ENCODE measurements around the gene ANXA11. TPM values are rescaled to one million over a fixed set of nuclear protein-coding genes. Genes with fewer than 3 reads are reported as not detected.

The ANXA11 gene
- total RNA-seq, 2 donors from 2014 or later: 130 to 198 TPM

GRCh38 chr10:80164596-80164995, 40.7 kb downstream of the ANXA11 start:
- DNase-seq (ENCODE audit: low spot score) (no peak), ATAC-seq (ENCODE audit: insufficient number of reproducible peaks, low FRiP score, low read depth) (no peak)
- no peaks in the 10 kb centered on the region for H3K9me3 ChIP-seq
- no peak overlapping the region for H3K4me3 ChIP-seq
- H3K27ac ChIP-seq: peak overlapping the region; percentile 26 to 48
- no peaks in the 10 kb centered on the region for H3K27me3 ChIP-seq (replicated peaks; ENCODE audit: insufficient read depth)
- no peak for TF ChIP-seq CTCF (IDR thresholded peaks at IDR 0.05)
- H3K4me1 ChIP-seq (ENCODE audit: control insufficient read depth in 1 of 2, low read depth in 2 of 2): peaks cover 33 to 98% of the 10 kb centered on the region in 2 donors
- H3K36me3 ChIP-seq: peaks cover 27% of the 10 kb centered on the region

GRCh38 chr10:80163741-80164341, 41.5 kb downstream of the ANXA11 start:
- no peak overlapping the region for H3K4me3 ChIP-seq
- H3K9me3 ChIP-seq: no peaks in the 10 kb centered on the region
- peak overlapping the region; percentile 26 to 29 for H3K27ac ChIP-seq
- H3K36me3 ChIP-seq: peaks cover 27% of the 10 kb centered on the region
- DNase-seq (ENCODE audit: low spot score) (no peak), ATAC-seq (ENCODE audit: insufficient number of reproducible peaks, low FRiP score, low read depth) (no peak)
- TF ChIP-seq CTCF (IDR thresholded peaks at IDR 0.05): no peak
- H3K4me1 ChIP-seq (ENCODE audit: control insufficient read depth in 1 of 2, low read depth in 2 of 2): peaks cover 39 to 98% of the 10 kb centered on the region in 2 donors
- no peaks in the 10 kb centered on the region for H3K27me3 ChIP-seq (replicated peaks; ENCODE audit: insufficient read depth)

- Histone ChIP-seq H3K4me3 (no peak overlapping the region), H3K27ac (peak overlapping the region; percentile 14 to 40), H3K27me3 (replicated peaks; ENCODE audit: insufficient read depth) (no peaks in the 10 kb centered on the region), H3K9me3 (no peaks in the 10 kb centered on the region), H3K36me3 (peaks cover 42% of the 10 kb centered on the region), H3K4me1 (ENCODE audit: control insufficient read depth in 1 of 2, low read depth in 2 of 2) (peaks cover 48 to 98% of the 10 kb centered on the region in 2 donors)
- DNase-seq (ENCODE audit: low spot score) (no peak), ATAC-seq (ENCODE audit: insufficient number of reproducible peaks, low FRiP score, low read depth) (no peak)
- TF ChIP-seq CTCF (IDR thresholded peaks at IDR 0.05): no peak
Observed at GRCh38 chr10:80161321-80162083, 43.8 kb downstream of the ANXA11 start.

GRCh38 chr10:80160361-80161320, 44.7 kb downstream of the ANXA11 start:
- peaks cover 43% of the 10 kb centered on the region for H3K36me3 ChIP-seq
- no peak overlapping the region for H3K4me3 ChIP-seq
- H3K27ac ChIP-seq: peak overlapping the region; percentile 40 to 91
- no peak for TF ChIP-seq CTCF (IDR thresholded peaks at IDR 0.05)
- ATAC-seq (ENCODE audit: insufficient number of reproducible peaks, low FRiP score, low read depth) (no peak), DNase-seq (ENCODE audit: low spot score) (no peak)
- H3K27me3 ChIP-seq (replicated peaks; ENCODE audit: insufficient read depth): no peaks in the 10 kb centered on the region
- H3K4me1 ChIP-seq (ENCODE audit: control insufficient read depth in 1 of 2, low read depth in 2 of 2): peaks cover 48 to 98% of the 10 kb centered on the region in 2 donors
- H3K9me3 ChIP-seq: no peaks in the 10 kb centered on the region
